GM23338 (cell line): ENCODE data around the gene TMEM135. TPM values are rescaled to one million over a fixed set of nuclear protein-coding genes. Genes with fewer than 3 reads are reported as not detected.

Experiments used
- ATAC-seq: fragments of 200-7000 bp; cut with Tn5 transposase; 3 replicates; pipeline ENCODE4 v1.9.1; 2020
- DNase-seq: peaks from one replicate; pipeline ENCODE4 v3.0.0-alpha.2; 2015; ENCODE audit warnings: low spot score
- H2AFZ ChIP-seq: fragments of 200-600 bp; sonication (generic); 2 replicates; pipeline ENCODE4 v1.8.0; 2016; ENCODE audit warnings: antibody characterized with exemption, mild to moderate bottlenecking, moderate library complexity
- H3F3A ChIP-seq: fragments of 200-600 bp; sonication (generic); replicated peaks from 2 replicates; pipeline ENCODE4 v1.8.0; 2017; ENCODE audit warnings: antibody characterized with exemption, mixed run types, low read depth
- H3K27ac ChIP-seq: fragments of 200-600 bp; sonication (generic); 2 replicates; pipeline ENCODE4 v1.6.1; 2016; ENCODE audit warnings: low read depth
- H3K27me3 ChIP-seq: fragments of 200-600 bp; sonication (generic); 2 replicates; pipeline ENCODE4 v1.8.0; 2016; ENCODE audit warnings: mild to moderate bottlenecking, mixed run types, moderate library complexity; ENCODE audit not compliant: insufficient read depth
- H3K36me3 ChIP-seq: fragments of 200-600 bp; sonication (generic); 2 replicates; pipeline ENCODE4 v1.8.0; 2016; ENCODE audit warnings: mild to moderate bottlenecking; ENCODE audit not compliant: insufficient read depth
- H3K4me1 ChIP-seq: fragments of 200-600 bp; sonication (generic); 2 replicates; pipeline ENCODE4 v1.8.0; 2016; ENCODE audit warnings: mild to moderate bottlenecking, moderate library complexity; ENCODE audit not compliant: insufficient read depth
- H3K4me2 ChIP-seq: fragments of 200-600 bp; sonication (generic); 2 replicates; pipeline ENCODE4 v1.7.1; 2017; ENCODE audit warnings: mixed run types
- H3K4me3 ChIP-seq: fragments of 200-600 bp; sonication (generic); 2 replicates; pipeline ENCODE4 v1.6.1; 2016; ENCODE audit warnings: mixed run types
- H3K79me2 ChIP-seq: fragments of 200-600 bp; sonication (generic); replicated peaks from 2 replicates; pipeline ENCODE4 v1.8.0; 2017; ENCODE audit warnings: mild to moderate bottlenecking; ENCODE audit not compliant: insufficient read depth
- H3K9me2 ChIP-seq: fragments of 200-600 bp; sonication (generic); 2 replicates; pipeline ENCODE4 v1.8.0; 2017; ENCODE audit not compliant: insufficient read depth
- H4K20me1 ChIP-seq: fragments of 200-600 bp; sonication (generic); replicated peaks from 2 replicates; pipeline ENCODE4 v1.8.0; 2017; ENCODE audit warnings: mild to moderate bottlenecking; ENCODE audit not compliant: insufficient read depth
- H3K27ac Mint-ChIP-seq: 2 replicates; pipeline ENCODE4 v1.8.0; 2020; ENCODE audit warnings: inconsistent platforms, mild to moderate bottlenecking, moderate library complexity, mixed read lengths
- H3K27me3 Mint-ChIP-seq: 3 replicates; pipeline ENCODE4 v1.8.0; 2022; ENCODE audit warnings: low read depth, mild to moderate bottlenecking, moderate library complexity, mixed read lengths, inconsistent platforms; ENCODE audit not compliant: insufficient read depth, poor library complexity
- H3K36me3 Mint-ChIP-seq: 3 replicates; pipeline ENCODE4 v1.8.0; 2021; ENCODE audit warnings: low read depth, mild to moderate bottlenecking, inconsistent platforms, moderate library complexity, mixed read lengths
- H3K4me1 Mint-ChIP-seq: 3 replicates; pipeline ENCODE4 v1.8.0; 2020; ENCODE audit warnings: mild to moderate bottlenecking, inconsistent platforms, mixed read lengths
- H3K4me3 Mint-ChIP-seq: 3 replicates; pipeline ENCODE4 v1.8.0; 2021; ENCODE audit warnings: moderate library complexity, mild to moderate bottlenecking, inconsistent platforms, mixed read lengths
- H3K9me3 Mint-ChIP-seq: 3 replicates; pipeline ENCODE4 v1.8.0; 2020; ENCODE audit warnings: moderate library complexity, mild to moderate bottlenecking, inconsistent platforms, mixed read lengths
- CREB1 ChIP-seq: fragments of 250-450 bp; sonication (Bioruptor Pico); IDR thresholded peaks from 2 replicates; pipeline ENCODE4 v1.5.0; 2020; ENCODE audit warnings: low read depth, mild to moderate bottlenecking, moderate library complexity
- EZH2 ChIP-seq: fragments of 200-600 bp; sonication (generic); IDR thresholded peaks from one replicate; pipeline ENCODE4 v1.8.0; 2017; ENCODE audit warnings: antibody characterized with exemption, mild to moderate bottlenecking, low read depth; ENCODE audit not compliant: unreplicated experiment
- EZH2phosphoT487 ChIP-seq: fragments of 200-600 bp; sonication (generic); IDR thresholded peaks from one replicate; pipeline ENCODE4 v1.8.1; 2018; ENCODE audit warnings: antibody characterized with exemption; ENCODE audit not compliant: unreplicated experiment
- JUNB ChIP-seq: IDR thresholded peaks from one replicate; pipeline ENCODE4 v1.6.1; 2016; ENCODE audit warnings: antibody characterized with exemption; ENCODE audit not compliant: unreplicated experiment
- NANOG ChIP-seq: IDR thresholded peaks from 2 replicates; pipeline ENCODE4 v1.6.1; 2016; ENCODE audit warnings: antibody characterized with exemption, borderline replicate concordance
- POLR2AphosphoS5 ChIP-seq: IDR thresholded peaks from 2 replicates; pipeline ENCODE4 v1.6.1; 2016; ENCODE audit warnings: antibody characterized with exemption, low read depth
- STAT1 ChIP-seq: IDR thresholded peaks from one replicate; pipeline ENCODE4 v1.6.1; 2016; ENCODE audit warnings: antibody characterized with exemption; ENCODE audit not compliant: unreplicated experiment
- ZNF114 ChIP-seq: fragments of 250-450 bp; sonication (Bioruptor Pico); IDR thresholded peaks from 2 replicates; pipeline ENCODE4 v1.5.0; 2020; ENCODE audit warnings: mild to moderate bottlenecking, moderate library complexity
- ZNF331 ChIP-seq: fragments of 250-450 bp; sonication (Bioruptor Pico); IDR thresholded peaks from 2 replicates; pipeline ENCODE4 v1.5.0; 2020; ENCODE audit warnings: low read depth, mild to moderate bottlenecking, moderate library complexity
- polyA plus RNA-seq: library from polyadenylated mRNA; unstranded; fragments of >200 nt; fragmentation: Nextera tagmentation; extraction: Ambion mirVana; gene quantifications from 2 replicates; pipeline ENCODE4 v1.2.1, GENCODE V29; 2016
- total RNA-seq: library from RNA; depleted of rRNA; stranded (reverse); fragments of >200 nt; shearing (Covaris generic); gene quantifications from 2 replicates; pipeline ENCODE4 v1.2.3, GENCODE V29; 2014
- TF ChIP-seq, protein P1 (sequence below): fragments of 250-450 bp; sonication (Bioruptor Pico); IDR thresholded peaks from 2 replicates; pipeline ENCODE4 v1.5.0; 2020; ENCODE audit warnings: mild to moderate bottlenecking, moderate library complexity
- TF ChIP-seq, protein P2 (sequence below), 2 experiments: fragments of 200-600 bp in 1 of 2; sonication (generic) in 1 of 2; conservative IDR thresholded peaks; 2 replicates each; pipeline versions ENCODE4 v1.5.1 to v1.6.1; 2016 to 2017; ENCODE audit warnings: antibody characterized with exemption in 2 of 2, low read depth in 2 of 2, mild to moderate bottlenecking in 2 of 2, moderate library complexity in 1 of 2
- TF ChIP-seq, protein P3 (sequence below): IDR thresholded peaks from 2 replicates; pipeline ENCODE4 v1.6.1; 2016; ENCODE audit warnings: antibody characterized with exemption
- TF ChIP-seq, protein P4 (sequence below): IDR thresholded peaks from one replicate; pipeline ENCODE4 v1.6.1; 2018; ENCODE audit warnings: antibody characterized with exemption; ENCODE audit not compliant: unreplicated experiment

TMEM135 gene
- total and polyA plus RNA-seq, 2 experiments from 2014 or later, result 23.4 to 49.9 TPM

DNA sequence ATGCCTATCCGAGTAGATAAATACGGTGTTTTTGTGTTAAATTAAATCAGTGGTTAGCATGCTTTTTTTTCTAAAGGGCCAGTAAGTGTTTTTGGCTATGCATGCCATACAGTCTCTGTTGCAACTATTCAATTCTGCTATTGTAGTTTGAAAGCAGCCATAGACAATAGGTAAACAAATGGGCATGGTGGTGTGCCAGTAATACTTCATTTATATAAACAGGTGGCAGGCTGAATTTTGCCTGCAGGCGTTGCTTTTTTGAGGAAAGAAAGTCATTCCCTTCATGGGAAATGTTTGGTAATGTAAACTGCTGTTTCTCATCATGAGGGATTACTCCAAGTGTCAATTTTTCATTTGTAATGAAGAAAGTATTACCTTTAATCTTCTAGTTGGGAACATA lies 106.5 kb downstream of the TMEM135 start:
- Mint-ChIP-seq H3K4me3 (no peak overlapping the region), H3K36me3 (peaks cover 12% of the 10 kb centered on the region; the same call in 2 of the 3 replicates), H3K9me3 (peaks cover 12% of the 10 kb centered on the region; the same call in 2 of the 3 replicates), H3K27me3 (peaks cover 3% of the 10 kb centered on the region), H3K27ac (no peak overlapping the region), H3K4me1 (peaks cover 17% of the 10 kb centered on the region; the same call in 2 of the 3 replicates)
- Histone ChIP-seq H2AFZ (no peak overlapping the region), H3K27ac (no peak overlapping the region), H3K36me3 (0 out of 2 replicates have a peak, but pooled peaks cover 1% of the 10 kb centered on the region), H3K4me1 (peaks cover 5% of the 10 kb centered on the region; the same call in 1 of the 2 replicates), H4K20me1 (no peaks in the 10 kb centered on the region), H3F3A (no peaks in the 10 kb centered on the region), H3K79me2 (peaks cover 9% of the 10 kb centered on the region), H3K9me2 (no peaks in the 10 kb centered on the region), H3K4me2 (no peak overlapping the region), H3K4me3 (no peak overlapping the region), H3K27me3 (no peaks in the 10 kb centered on the region)
- TF ChIP-seq JUNB (no peak), POLR2AphosphoS5 (no peak), NANOG (no peak), ZNF331 (CRISPR knock-in tag) (no peak), EZH2phosphoT487 (no peak), EZH2 (no peak), STAT1 (no peak), CREB1 (CRISPR knock-in tag) (no peak), ZNF114 (CRISPR knock-in tag) (no peak)
- TF ChIP-seq, protein P1, sequence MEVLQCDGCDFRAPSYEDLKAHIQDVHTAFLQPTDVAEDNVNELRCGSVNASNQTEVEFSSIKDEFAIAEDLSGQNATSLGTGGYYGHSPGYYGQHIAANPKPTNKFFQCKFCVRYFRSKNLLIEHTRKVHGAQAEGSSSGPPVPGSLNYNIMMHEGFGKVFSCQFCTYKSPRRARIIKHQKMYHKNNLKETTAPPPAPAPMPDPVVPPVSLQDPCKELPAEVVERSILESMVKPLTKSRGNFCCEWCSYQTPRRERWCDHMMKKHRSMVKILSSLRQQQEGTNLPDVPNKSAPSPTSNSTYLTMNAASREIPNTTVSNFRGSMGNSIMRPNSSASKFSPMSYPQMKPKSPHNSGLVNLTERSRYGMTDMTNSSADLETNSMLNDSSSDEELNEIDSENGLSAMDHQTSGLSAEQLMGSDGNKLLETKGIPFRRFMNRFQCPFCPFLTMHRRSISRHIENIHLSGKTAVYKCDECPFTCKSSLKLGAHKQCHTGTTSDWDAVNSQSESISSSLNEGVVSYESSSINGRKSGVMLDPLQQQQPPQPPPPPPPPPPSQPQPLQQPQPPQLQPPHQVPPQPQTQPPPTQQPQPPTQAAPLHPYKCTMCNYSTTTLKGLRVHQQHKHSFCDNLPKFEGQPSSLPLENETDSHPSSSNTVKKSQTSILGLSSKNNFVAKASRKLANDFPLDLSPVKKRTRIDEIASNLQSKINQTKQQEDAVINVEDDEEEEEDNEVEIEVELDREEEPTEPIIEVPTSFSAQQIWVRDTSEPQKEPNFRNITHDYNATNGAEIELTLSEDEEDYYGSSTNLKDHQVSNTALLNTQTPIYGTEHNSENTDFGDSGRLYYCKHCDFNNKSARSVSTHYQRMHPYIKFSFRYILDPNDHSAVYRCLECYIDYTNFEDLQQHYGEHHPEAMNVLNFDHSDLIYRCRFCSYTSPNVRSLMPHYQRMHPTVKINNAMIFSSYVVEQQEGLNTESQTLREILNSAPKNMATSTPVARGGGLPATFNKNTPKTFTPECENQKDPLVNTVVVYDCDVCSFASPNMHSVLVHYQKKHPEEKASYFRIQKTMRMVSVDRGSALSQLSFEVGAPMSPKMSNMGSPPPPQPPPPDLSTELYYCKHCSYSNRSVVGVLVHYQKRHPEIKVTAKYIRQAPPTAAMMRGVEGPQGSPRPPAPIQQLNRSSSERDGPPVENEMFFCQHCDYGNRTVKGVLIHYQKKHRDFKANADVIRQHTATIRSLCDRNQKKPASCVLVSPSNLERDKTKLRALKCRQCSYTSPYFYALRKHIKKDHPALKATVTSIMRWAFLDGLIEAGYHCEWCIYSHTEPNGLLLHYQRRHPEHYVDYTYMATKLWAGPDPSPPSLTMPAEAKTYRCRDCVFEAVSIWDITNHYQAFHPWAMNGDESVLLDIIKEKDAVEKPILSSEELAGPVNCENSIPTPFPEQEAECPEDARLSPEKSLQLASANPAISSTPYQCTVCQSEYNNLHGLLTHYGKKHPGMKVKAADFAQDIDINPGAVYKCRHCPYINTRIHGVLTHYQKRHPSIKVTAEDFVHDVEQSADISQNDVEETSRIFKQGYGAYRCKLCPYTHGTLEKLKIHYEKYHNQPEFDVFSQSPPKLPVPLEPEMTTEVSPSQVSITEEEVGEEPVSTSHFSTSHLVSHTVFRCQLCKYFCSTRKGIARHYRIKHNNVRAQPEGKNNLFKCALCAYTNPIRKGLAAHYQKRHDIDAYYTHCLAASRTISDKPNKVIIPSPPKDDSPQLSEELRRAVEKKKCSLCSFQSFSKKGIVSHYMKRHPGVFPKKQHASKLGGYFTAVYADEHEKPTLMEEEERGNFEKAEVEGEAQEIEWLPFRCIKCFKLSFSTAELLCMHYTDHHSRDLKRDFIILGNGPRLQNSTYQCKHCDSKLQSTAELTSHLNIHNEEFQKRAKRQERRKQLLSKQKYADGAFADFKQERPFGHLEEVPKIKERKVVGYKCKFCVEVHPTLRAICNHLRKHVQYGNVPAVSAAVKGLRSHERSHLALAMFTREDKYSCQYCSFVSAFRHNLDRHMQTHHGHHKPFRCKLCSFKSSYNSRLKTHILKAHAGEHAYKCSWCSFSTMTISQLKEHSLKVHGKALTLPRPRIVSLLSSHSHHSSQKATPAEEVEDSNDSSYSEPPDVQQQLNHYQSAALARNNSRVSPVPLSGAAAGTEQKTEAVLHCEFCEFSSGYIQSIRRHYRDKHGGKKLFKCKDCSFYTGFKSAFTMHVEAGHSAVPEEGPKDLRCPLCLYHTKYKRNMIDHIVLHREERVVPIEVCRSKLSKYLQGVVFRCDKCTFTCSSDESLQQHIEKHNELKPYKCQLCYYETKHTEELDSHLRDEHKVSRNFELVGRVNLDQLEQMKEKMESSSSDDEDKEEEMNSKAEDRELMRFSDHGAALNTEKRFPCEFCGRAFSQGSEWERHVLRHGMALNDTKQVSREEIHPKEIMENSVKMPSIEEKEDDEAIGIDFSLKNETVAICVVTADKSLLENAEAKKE, result no peak
- TF ChIP-seq, protein P2, sequence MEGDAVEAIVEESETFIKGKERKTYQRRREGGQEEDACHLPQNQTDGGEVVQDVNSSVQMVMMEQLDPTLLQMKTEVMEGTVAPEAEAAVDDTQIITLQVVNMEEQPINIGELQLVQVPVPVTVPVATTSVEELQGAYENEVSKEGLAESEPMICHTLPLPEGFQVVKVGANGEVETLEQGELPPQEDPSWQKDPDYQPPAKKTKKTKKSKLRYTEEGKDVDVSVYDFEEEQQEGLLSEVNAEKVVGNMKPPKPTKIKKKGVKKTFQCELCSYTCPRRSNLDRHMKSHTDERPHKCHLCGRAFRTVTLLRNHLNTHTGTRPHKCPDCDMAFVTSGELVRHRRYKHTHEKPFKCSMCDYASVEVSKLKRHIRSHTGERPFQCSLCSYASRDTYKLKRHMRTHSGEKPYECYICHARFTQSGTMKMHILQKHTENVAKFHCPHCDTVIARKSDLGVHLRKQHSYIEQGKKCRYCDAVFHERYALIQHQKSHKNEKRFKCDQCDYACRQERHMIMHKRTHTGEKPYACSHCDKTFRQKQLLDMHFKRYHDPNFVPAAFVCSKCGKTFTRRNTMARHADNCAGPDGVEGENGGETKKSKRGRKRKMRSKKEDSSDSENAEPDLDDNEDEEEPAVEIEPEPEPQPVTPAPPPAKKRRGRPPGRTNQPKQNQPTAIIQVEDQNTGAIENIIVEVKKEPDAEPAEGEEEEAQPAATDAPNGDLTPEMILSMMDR (conservative IDR thresholded peaks at IDR 0.05; ENCODE audit: low read depth in 2 of 2), result no peak
- TF ChIP-seq, protein P3, sequence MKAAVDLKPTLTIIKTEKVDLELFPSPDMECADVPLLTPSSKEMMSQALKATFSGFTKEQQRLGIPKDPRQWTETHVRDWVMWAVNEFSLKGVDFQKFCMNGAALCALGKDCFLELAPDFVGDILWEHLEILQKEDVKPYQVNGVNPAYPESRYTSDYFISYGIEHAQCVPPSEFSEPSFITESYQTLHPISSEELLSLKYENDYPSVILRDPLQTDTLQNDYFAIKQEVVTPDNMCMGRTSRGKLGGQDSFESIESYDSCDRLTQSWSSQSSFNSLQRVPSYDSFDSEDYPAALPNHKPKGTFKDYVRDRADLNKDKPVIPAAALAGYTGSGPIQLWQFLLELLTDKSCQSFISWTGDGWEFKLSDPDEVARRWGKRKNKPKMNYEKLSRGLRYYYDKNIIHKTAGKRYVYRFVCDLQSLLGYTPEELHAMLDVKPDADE, result no peak
- TF ChIP-seq, protein P4, sequence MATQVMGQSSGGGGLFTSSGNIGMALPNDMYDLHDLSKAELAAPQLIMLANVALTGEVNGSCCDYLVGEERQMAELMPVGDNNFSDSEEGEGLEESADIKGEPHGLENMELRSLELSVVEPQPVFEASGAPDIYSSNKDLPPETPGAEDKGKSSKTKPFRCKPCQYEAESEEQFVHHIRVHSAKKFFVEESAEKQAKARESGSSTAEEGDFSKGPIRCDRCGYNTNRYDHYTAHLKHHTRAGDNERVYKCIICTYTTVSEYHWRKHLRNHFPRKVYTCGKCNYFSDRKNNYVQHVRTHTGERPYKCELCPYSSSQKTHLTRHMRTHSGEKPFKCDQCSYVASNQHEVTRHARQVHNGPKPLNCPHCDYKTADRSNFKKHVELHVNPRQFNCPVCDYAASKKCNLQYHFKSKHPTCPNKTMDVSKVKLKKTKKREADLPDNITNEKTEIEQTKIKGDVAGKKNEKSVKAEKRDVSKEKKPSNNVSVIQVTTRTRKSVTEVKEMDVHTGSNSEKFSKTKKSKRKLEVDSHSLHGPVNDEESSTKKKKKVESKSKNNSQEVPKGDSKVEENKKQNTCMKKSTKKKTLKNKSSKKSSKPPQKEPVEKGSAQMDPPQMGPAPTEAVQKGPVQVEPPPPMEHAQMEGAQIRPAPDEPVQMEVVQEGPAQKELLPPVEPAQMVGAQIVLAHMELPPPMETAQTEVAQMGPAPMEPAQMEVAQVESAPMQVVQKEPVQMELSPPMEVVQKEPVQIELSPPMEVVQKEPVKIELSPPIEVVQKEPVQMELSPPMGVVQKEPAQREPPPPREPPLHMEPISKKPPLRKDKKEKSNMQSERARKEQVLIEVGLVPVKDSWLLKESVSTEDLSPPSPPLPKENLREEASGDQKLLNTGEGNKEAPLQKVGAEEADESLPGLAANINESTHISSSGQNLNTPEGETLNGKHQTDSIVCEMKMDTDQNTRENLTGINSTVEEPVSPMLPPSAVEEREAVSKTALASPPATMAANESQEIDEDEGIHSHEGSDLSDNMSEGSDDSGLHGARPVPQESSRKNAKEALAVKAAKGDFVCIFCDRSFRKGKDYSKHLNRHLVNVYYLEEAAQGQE, result no peak
- ATAC-seq, result no peak
- no peak for DNase-seq
